MM.1S (cell line): ENCODE results near the gene WDR89.

Experiments used
- CTCF ChIP-seq: fragments of 300-600 bp; sonication (generic); IDR thresholded peaks from 2 replicates; pipeline ENCODE4 v1.5.1; 2016; ENCODE audit warnings: antibody characterized with exemption, low read length, mixed read lengths
- EZH2 ChIP-seq: fragments of 300-600 bp; sonication (generic); optimal IDR thresholded peaks from 2 replicates; pipeline ENCODE3; 2017; ENCODE audit warnings: low read depth, mild to moderate bottlenecking, antibody characterized with exemption, low read length, mixed read lengths

DNA sequence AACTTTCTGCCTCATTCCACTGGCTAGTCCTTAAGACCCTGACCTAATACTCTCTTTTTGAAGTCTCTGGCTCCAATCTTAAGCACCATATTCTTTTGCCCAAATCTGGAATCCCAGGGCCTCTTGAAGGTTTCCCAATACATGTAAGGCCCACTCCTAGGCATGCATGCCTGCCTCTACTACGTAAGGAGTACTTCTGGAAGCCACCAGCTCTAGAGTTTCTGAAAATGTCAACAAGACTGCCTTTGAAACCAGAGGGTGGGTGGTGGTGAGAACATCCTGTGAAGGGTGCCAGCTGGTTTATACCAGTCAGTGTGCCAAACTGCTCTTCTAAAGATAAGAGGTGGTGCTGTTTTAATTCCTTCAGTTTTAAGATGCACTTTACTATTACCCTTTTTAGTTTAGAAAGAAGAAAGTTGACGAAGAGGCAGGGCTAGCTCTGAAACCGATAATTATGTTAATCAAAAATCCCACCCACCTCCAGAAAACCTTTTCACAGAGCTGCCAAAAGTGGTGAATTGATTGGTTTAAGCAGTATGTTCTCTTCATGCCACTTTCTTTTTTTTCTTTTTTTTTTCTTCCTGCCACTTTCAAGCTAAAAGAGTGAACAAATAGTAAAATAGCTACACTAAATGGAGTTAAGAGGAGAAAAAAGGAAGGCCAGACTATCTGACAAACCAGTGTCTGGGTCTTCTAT is 8.7 kb upstream of the WDR89 start:
- no peak for TF ChIP-seq CTCF
- TF ChIP-seq EZH2: no peak
